NOMO-1 treated with dmso at 0.1 percent for 144 hours (cell line): Measurements from ENCODE around the gene NOL9.
"Not testable (repeated sequence)": the region's sequence is repeated elsewhere in the genome, so short reads cannot be mapped to it uniquely, and the experiment has no call there.

Experiments used
- DNase-seq: peaks from one replicate; lab custom pipeline; 2025; ENCODE audit not compliant: unreplicated experiment; lab: John Stamatoyannopoulos, UW

Gene NOL9

GRCh38 chr1:6505367-6506209 lies 48.7 kb downstream of the NOL9 start:
- no peak for DNase-seq

DNA sequence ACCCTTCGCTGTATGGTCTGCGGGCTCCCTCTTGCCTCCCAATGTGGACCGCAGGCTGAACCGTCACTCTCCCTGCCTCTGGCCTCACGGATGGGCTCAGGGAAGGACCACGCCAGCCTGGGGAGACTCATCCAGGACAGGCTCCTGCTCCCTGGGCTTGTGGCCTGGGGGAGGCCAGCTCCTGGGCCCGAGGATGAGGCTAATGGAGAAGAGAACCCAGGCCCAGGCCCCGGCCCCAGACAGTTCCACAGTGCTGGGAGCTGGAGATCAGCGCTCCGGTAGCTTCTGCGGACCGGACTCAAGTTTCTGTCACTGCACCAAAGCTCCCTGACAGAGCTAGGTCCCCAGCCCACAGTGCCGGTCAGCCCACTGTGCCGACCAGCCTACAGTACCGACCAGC lies 49.4 kb downstream of the NOL9 start:
- DNase-seq = no peak

- DNase-seq = no peak
Measured at GRCh38 chr1:6503884-6504602, 50.3 kb downstream of the NOL9 start.

DNA sequence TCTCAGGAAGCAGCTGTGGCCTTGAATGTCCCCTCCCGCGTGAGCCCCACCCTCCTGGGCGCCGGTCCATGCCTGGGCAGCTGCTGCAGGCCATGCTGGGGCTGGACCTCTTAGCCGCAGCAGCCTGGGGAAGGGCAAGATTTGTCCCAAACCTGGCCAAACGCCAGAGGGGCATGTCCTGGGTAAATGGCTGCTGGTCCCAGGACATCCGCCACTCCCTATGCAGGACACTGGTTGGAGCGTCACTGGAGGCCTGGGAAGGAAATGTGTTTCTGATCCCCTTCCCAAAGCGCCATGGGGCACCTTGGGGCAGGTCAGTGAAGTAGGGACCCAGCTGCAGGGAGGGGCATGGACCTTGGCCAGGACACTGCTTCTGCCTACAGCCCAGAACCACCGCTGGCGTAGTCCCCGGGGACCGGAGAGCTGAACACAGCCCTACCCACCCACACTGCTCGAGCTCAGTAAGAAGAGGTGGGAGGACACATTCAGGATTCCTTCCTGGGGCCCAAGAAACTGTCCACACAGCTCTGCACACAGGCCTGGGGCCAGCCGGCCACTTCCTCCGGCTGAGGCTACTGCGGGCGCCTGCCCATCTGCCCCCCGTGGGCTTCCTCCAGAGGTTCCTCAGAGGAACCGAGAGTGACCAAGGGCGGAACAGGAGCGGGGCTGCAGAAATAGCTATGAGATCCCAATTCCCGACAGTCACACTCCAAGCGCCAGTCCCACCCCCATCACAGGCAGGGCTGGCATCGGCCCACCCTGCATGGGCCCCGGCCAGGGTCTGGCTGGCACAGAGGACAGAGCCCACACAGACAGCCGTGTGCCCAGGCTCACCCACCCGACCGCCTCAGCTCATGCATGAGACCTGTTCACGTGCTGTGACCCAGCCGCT lies 52.1 kb downstream of the NOL9 start:
- DNase-seq = no peak

DNA sequence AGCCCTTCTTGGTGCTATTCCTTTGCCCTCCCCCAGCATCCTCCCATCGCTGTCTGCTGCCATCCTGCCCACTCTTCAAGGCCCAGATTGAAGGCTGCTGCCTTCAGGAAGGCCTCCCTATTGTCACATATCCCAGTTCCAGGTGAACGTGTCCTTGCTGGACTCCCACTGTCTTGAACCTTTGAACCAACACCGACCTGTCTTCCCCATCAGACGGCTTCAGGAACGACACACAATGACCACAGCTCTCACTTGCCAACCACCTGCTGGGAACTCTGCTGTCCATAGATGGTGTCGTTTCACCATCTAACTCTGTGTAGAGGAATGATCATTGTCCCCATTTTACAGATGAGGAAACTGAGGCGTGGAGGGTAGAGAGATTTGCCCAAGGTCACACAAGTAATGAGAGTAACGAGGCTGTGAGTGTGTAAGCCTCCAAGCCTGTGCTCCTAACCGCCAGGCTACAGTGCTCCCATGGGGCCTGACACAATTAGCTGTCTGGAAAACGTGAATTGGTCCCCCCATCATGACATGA lies 53.0 kb downstream of the NOL9 start:
- DNase-seq = no peak

- DNase-seq = no peak
Measured at GRCh38 chr1:6500544-6501278, 53.6 kb downstream of the NOL9 start.

GRCh38 chr1:6499296-6499695 lies 55.0 kb downstream of the NOL9 start:
- DNase-seq = no peak

DNA sequence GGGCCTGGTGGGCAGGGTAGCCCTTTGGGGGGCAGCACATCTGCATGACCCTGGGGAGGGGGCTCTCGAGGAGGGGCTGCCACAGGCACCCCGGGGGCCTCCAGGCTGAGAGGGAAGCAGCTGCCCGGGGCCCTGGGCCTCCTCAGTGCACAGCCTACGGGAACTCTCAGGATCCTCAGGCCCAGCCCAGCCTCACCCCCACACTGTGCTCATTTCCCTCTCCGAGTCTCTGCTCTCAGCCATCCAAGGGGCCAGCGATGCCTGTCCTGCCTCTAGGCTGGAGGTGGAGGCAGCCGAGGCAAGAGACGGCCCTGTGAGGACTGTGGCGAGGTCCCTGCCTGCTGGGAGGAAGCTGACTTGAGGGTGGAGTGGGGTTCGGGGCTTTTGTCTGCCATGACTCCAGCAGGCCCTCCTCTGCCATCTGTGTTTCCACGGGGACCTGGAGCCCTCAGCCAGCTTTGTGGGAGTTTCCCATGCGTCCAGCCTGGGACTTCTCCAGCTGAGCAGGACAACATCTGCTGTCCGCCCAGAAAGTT lies 55.7 kb downstream of the NOL9 start:
- DNase-seq = no peak

- no peak for DNase-seq
Measured at GRCh38 chr1:6497867-6498575, 56.3 kb downstream of the NOL9 start.

DNA sequence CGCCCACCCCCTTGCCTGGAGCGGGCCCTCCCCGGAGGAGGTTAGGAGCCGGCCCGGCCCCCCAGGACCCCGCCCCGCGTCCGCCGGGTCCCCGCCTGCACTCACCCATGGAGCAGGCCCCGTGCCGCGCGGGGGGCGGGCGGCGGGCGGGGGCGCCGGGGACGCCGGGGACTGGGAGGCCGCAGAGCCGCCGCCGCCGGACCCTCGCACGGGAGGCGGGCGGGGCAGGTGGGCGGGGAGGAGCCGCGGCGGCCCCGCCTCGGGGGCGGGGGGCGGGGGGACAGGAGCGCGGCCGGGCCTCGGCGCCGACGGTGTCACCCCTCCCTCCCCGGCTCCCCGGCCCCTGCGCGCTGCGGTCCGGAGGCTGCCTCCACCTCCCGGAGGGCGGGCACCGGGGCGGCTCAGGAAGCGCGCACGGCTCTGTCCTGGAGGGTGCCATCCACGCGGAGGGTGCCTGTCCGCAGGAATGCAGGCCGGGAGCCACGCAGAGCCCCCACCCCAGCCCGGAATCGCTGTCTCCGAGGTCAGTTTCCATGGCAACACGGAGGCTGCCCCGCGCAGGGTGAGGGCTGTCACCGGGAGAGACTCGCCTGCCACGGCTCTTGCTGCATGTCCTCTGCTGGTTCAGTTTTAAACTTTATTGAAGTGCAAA lies 57.0 kb downstream of the NOL9 start:
- DNase-seq = no peak

DNA sequence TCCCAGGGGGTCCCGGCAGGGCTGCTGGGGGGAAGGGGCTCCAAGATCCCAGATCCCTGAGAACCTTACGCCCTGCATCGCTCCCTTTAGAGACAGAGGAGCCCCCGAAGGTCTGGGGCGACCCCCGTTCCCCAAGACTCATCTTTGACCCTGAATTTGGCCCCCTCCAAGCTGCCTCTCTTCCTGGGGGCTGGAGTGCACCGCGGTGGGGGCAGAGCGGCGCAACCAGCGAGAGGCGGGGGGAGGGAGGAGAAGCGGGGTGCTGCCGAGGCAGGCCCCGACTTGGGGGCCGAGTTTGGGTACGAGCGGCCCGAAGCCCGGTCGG lies 57.5 kb downstream of the NOL9 start:
- DNase-seq = no peak

- DNase-seq = no peak
Measured at GRCh38 chr1:6496365-6496721, 58.0 kb downstream of the NOL9 start.

GRCh38 chr1:6495540-6496364 lies 58.6 kb downstream of the NOL9 start:
- DNase-seq = no peak

DNA sequence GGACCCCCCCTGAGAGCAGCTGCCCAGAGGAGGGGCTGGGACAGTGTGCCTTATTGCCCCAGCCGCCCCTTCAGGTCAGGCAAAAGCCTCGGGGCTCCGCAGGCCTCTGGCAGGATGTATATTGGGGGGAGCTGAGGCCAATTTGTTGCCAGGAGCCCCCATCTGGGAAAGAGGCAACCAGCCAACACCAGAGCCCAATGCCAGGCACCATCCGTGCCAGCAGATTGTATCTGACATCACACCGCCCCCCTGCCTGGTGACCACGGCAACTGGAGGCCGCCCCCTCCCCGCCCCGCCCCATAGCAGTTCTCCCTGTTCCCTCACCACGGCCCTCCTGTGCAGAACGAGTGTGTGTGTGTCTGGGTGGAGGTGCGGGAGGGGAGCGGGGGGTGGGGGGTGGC lies 59.3 kb downstream of the NOL9 start:
- no peak for DNase-seq

DNA sequence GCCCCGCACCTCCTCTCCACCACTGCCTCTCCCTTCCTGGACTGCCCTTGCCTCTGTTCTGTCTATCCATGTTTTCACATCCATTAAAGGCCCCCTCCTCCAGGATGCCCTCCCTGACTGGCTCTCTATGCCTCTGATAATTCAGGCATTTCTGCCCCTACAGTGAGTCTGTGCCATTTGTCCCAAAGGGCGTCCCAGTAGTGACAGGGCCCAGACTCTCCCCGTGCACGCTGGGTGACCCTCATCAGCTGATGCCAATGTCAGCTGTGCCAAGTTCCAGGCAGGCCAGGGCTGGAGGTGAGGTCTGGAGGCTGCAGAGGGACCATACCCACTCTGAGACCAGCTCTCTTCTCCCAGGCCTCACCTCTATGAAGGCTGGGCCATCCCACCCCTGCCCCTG lies 59.7 kb downstream of the NOL9 start:
- DNase-seq = no peak

DNA sequence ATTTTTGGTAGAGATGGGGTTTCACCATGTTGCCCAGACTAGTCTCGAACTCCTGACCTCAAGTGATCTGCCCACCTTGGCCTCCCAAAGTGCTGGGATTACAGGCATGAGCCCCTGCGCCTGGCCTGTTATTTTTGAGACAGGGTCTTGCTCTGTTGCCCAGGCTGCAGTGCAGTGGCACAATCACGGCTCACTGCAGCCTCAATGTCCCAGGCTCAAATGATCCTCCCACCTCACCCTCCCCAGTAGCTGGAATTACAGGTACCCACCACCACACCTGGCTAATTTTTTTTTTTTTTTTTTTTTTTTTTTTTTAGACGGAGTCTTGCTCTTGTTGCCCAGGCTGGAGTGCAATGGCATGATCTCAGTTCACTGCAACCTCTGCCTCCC lies 60.5 kb downstream of the NOL9 start:
- not testable (repeated sequence) for DNase-seq

DNA sequence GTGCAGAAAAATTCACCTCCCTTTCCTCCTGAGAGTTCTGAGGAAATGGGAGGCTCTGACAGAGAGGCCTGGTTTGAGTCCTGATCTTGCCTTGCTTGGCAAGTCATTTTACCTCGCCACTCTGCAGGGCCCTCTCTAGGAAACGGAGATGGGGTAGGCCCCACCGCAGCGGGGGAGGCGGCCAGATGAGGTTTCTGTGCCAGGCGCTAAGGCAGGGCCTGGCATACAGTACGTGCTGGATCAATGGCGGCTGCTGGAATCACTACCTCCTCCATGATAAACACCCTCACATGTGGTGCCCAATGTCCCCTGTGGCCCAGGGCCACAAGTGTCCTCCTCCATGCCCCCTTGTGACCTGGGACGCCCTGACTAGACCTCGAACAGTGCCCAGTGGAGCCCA lies 62.3 kb downstream of the NOL9 start:
- no peak for DNase-seq

- no peak for DNase-seq
Measured at GRCh38 chr1:6491480-6491962, 62.8 kb downstream of the NOL9 start, which contains the start of gene PLEKHG5. Gene PLEKHG5, minus strand, starts transcription at chr1:6491667. Its CDS starts 14,096 bp downstream, at chr1:6477571.
